Esophagus muscularis mucosa (tissue), 3 donors: ENCODE results near the gene CMTM2.

ENCODE experiments used
- CTCF ChIP-seq, 3 experiments: fragments of 200-600 bp in 2 of 3; fragments of 450-650 bp in 1 of 3; sonication (generic) in 2 of 3; IDR thresholded peaks; one replicate each; pipeline ENCODE4 v1.5.1; 2017 to 2019; ENCODE audit warnings: antibody characterized with exemption in 3 of 3, mild to moderate bottlenecking in 2 of 3, moderate library complexity in 1 of 3
- POLR2A ChIP-seq: fragments of 450-650 bp; IDR thresholded peaks from one replicate; pipeline ENCODE4 v1.6.1; 2017; ENCODE audit warnings: antibody characterized with exemption, moderate library complexity, mild to moderate bottlenecking, low read depth
- POLR2AphosphoS5 ChIP-seq, 2 donors: sonication (generic); formaldehyde crosslinking; IDR thresholded peaks; one replicate each; pipeline ENCODE4 v1.6.1; 2017; ENCODE audit warnings: antibody characterized with exemption in 2 of 2

DNA sequence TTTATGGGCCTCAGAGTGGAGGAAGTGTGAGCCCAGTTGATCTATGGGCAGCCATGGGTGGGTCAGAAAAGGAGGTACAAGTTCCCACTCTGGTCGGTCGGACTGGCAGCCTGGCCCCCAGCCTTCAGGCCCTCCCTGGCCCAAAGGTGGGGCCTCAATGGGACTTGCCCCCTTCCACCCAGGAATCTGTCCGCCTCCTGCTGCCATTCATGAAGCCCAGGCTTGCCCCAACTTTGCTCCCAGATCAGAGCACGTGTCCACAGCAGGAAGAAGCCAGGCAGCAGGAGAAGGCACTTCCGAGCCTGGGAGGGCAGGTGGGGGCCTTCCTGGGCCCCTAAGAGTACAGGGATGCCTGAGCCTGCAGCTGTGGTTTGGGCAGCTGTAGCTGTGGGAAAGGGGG is 22.2 kb downstream of the CMTM2 start:
- TF ChIP-seq CTCF (IDR thresholded peaks at IDR 0.05), result no peak
- TF ChIP-seq POLR2A, result no peak
- no peak for TF ChIP-seq POLR2AphosphoS5 (IDR thresholded peaks at IDR 0.05)
